ENCODE data around the gene DCST2.

The DCST2 gene

GRCh38 chr1:155026588-155026987, 7.0 kb downstream of the DCST2 start:
- no peak for DNase-seq (ENCODE audit: low read depth in 3 of 3)

DNA sequence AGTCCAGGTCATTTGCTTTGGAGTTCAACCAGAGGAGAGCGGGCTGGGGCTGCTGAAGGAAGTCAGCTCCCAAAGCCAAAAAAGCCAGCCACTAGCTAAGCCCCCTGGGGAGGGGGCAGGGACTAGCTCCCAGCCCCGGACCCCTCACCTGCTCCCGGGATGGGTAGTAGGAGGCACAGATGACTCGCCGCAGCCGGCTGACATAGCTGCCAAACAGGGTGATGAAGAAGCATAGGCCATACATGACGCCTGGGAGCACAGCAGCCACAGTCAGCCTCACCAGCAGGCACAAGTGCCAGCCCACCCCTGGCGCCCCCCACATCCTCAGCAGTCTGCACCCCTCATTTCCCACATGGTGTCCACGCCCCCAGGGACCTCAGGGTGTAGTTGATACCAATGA, 7.4 kb downstream of the DCST2 start:
- no peak for DNase-seq (ENCODE audit: low read depth in 3 of 3)

DNA sequence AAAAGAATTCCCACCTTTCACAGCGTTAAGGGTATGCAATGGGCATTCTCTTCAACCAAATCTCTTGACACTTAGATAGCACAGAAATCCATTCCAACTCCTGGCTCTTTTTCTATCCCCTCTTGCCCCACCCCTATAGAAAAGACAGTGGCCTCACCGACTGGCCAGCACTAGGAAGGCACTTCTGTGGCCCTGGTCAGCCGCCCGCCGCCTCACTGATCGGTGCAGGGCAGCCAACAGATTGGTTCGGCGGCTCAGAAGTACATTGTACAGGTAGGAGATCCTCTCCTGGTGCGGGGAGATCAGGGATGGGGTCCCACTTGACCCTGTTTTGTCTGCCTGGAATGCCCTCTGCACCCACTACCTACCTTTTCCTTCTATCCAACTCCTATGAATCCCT, 9.3 kb downstream of the DCST2 start:
- DNase-seq (ENCODE audit: low read depth in 3 of 3): no peak

DNA sequence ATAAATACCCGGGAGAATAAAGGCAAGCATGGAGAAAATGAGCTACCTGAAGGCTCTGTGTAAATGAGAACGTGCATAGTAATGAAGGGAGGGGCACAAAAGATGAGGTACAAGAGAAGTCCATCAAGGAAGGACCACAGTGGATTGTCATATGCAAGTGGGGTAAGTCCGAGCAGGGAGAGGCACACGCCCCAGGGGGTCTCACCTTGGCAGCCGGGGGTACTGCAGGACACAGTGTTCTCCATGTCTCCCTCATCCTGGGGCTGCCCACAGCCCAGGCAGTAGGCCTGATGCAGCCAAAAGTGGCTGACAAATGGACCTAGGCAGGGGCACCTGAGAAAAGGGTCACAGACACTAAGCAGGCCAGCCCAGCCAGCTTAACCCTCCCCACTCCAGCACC, 10.0 kb downstream of the DCST2 start:
- DNase-seq (ENCODE audit: low read depth in 3 of 3): no peak

- DNase-seq (ENCODE audit: low read depth in 3 of 3): no peak
Observed at GRCh38 chr1:155022927-155023236, 10.7 kb downstream of the DCST2 start.

GRCh38 chr1:155022136-155022926, 11.2 kb downstream of the DCST2 start:
- no peak for DNase-seq (ENCODE audit: low read depth in 3 of 3)

GRCh38 chr1:155019377-155020245, 14.0 kb downstream of the DCST2 start:
- DNase-seq (ENCODE audit: low read depth in 3 of 3): no peak

DNA sequence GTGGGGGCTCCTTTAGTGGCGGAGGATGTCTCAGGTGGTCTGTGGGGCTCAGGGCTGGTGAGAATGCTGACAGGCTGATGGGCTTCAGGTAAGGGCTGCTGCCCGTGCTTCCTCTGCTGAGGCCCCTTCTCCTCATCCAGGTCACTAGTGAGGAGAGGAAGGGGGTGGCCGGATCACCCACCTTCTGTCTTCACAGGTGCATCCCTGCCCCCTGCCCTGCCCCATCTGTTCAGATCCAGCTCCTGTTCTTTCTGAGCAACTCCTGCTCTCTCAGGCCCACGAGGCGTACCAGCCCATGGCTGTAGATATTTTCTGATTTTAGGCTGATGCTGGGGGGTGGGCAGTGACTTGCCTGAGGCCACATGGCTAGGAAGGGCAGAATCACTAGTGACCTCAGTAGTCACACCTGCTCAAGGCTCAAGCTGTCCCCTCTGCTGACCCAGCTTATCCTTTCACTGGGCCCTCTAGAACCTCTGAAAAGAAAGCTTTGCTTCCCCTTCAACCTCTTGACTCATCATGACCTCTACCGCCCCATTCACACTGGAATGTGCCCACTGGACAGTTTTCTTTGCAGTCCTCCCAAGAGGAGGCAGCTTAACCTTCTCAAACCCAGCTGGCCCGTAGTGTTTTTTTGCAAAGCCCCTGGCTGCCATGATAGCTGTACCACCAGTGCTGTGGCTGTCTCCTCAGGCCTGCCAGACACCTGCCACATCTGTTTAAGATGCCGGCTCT, 14.8 kb downstream of the DCST2 start:
- DNase-seq (ENCODE audit: low read depth in 3 of 3): no peak

DNA sequence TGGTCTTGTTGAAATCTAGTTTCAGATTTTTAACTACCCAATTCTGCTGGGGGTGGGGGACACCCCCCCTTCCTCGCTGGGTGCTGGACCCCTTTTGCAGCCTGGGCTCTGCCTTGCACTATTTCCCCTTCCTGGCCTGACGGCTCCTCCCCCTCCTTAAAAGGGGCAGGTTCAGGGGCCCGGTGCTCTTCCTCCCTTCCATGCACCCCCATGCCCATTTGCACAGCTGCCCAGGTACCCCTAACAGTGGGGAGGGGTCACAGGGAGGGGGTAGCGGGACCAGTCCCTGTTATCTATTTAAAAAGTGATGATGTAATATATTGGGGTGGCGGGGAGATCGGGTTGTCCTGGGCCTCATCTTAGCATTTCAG, 15.7 kb downstream of the DCST2 start:
- no peak for DNase-seq (ENCODE audit: low read depth in 3 of 3)

DNA sequence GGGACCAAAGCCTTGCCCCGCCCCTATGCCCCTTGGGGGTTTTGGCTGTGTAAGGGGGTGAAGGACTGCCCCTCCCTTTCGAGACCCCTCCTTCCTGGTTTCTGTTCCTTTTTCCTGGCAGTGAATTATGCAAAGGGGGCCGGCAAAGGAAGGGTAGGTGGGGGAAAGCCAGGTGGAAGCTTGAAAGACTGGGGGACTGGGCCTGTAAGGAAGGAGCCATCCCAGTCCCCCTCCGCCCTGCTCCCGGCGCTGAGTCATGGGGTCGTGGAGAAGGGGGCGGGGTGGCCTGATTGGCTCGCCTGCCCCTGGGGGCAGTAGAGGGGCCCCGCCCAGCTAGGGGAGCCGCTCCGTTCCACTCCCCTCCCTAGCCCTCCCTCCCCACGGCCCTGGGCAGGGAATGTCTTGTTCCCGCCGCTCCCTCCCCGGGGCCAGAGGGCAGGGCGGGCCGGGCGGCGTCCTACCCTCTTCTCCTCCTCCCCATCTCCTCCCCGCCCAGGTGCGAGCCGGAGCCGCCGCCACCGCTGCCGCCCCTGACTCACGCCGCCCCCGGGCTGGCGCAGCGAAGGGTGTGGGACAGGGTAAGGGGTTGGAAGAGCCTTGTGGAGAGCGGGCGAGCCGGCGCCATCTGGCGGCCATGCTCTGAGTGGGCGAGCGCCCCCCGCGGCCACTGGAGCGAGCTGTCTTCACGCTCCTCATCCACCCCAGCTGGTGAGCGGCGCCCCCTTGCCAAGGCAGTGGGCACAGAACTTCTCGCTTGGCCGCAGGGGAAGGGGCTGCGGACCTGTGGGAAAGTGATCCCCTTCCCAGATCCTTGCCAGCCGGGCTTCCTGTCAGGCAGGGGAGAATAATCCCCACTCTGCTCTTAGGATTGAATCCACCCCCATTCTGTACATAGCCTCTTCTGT, 16.3 kb downstream of the DCST2 start:
- DNase-seq (ENCODE audit: low read depth in 3 of 3): peak; percentile 82 to 92 (median 85)

DNA sequence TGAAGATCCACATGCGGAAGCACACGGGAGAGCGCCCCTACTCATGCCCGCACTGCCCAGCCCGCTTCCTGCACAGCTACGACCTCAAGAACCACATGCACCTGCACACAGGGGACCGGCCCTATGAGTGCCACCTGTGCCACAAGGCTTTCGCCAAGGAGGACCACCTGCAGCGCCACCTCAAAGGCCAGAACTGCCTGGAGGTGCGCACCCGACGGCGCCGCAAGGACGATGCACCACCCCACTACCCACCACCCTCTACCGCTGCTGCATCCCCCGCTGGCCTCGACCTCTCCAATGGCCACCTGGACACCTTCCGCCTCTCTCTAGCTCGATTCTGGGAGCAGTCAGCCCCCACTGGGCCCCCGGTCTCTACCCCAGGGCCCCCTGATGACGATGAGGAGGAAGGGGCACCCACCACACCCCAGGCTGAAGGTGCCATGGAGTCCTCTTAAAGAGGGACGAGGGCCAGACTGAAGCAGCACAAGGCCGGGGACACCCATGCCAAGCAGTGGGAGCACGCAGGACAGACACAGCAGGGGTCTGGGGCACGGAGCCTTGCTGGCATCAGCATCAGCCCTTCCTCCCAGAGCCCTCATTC, 17.2 kb downstream of the DCST2 start:
- no peak for DNase-seq (ENCODE audit: low read depth in 3 of 3)

DNA sequence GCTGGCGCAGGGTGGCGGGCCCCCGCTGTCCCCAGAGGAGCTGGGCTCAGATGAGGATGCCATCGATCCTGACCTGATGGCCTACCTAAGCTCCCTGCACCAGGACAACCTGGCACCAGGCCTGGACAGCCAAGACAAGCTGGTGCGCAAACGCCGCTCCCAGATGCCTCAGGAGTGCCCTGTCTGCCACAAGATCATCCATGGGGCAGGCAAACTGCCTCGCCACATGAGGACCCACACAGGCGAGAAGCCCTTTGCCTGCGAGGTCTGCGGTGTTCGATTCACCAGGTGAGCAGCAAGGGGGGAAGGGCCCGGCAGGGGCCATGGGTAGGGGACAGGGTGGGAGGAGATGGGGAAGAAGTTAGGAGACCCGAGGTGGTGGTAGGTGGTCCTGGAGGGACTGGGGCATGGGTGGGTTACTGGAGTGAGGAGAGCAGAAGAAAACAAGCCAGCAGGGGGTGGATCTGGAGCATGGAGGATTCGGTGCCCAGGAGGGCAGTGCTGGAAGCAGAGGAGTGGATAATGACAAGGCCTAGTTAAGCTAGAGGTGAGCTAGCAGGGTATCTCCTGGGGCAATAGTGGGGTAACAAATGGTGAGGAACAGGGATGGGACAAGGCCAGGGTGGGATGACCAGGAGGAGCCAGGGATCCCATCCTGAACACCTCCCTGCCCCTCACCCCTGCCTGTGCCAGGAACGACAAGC, 17.9 kb downstream of the DCST2 start:
- DNase-seq (ENCODE audit: low read depth in 3 of 3): no peak

GRCh38 chr1:155014709-155015508, 18.7 kb downstream of the DCST2 start:
- DNase-seq (ENCODE audit: low read depth in 3 of 3): no peak

GRCh38 chr1:155013632-155014031, 19.9 kb downstream of the DCST2 start:
- no peak for DNase-seq (ENCODE audit: low read depth in 3 of 3)

GRCh38 chr1:155012776-155013602, 20.6 kb downstream of the DCST2 start:
- no peak for DNase-seq (ENCODE audit: low read depth in 3 of 3)

DNA sequence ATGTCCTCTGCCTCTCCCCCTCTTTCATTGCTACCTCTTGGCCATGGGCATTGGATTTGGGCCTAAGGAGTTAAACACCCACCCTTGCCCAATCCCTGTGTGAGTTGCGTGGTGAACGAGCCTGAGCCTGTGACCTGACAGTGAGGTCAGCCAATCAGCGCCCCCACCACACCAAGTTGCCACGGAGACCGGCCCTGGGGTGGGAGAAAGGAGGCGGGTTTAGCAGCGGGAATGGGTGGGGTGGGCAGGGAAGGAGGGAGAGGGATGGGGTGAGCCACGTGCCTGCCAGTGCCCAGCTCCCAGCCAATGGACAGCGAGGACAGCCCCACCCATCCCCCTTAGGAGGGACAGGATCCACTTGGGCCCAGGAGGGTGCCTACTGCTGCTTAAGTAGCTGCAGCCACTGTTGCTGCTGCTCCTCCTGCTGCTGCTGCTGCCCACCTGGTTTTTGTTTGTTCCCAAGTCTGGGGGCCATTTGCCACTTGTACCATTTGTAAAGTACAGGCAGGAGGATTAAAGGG, 21.5 kb downstream of the DCST2 start:
- DNase-seq (ENCODE audit: low read depth in 3 of 3): peak in 1 of 3 experiments; percentile 47

DNA sequence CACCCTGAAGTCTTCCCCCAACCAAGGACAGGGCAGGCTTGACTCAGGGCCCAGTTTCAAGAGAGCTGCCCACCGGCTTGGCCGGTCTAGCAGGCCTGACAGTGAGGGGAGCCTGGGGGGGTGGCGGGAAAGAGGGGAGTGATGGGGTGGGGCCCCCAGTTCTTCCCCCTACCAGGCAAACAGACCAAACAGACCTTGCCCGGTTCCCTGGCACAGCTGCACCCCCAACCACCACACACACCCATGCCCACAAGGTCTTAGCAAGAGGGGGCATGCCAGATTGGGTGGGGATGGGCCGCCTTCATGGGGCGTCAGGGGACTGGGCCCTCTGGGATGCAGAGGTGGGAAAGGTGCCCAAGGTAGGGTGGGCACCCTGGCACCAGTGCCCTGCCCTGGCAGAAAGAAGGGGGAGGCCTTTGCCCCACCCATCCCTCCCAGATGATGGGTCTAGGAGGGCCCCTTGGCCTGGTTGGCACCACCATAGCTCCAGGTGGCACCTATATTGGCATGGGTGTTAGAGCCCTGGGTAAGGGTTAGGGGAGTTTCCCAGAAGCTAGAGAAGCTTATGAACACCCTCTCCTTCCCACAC, 22.1 kb downstream of the DCST2 start:
- DNase-seq (ENCODE audit: low read depth in 3 of 3): no peak

DNA sequence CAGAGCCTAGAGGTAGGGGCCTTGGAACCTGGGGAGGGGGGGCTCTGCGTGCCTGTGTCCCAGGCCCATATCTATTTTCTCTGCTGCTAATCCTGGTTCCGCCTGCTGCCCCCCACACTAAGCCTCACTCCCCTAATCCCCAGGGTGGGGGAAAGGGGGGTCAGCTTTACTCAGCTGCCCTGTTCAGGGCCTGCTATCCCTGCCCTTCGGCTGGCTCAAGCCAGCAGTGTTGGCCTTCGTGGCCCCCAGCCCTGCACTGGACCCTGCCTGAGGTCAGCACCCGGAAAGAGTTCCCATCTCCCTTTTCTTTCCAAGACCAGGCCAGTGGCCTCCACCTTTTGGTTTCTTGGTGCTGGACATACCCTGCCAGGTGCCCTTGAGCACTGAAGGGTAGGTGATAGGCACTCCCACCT, 22.6 kb downstream of the DCST2 start:
- DNase-seq (ENCODE audit: low read depth in 3 of 3): no peak

Measured in stimulated activated CD4-positive, alpha-beta T cell treated with anti-CD3 and anti-CD28 coated beads, TNF-alpha, amount 100 ng/mL, for 24 hours (primary cell).